ENCODE measurements around the gene CAMTA1.

CAMTA1 gene

DNA sequence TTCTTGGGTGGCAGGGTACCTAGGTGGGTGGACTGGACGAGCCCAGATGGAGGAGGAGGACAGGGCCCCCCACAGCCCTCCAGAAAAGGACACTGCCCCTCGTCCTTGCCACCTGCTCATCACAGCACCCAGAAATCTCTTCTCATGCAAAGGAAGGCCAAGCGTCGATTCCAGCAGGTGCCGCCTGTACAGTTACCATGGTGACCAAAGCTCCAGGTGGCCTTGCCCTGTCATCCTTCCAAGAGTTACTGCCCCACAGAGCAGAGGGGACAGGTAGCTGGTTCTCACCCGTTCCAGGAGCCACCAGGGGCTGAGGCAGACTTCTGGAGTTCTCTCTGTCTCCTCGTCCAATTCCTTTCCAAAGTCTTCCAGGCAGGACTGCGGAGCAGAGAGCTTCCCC is 865.9 kb downstream of the CAMTA1 start:
- ATAC-seq: no peak
- TF ChIP-seq BACH2 (CRISPR knock-in tag; IDR thresholded peaks at IDR 0.05; ENCODE audit: borderline replicate concordance): no peak
- no peak for TF ChIP-seq ESRRG (CRISPR knock-in tag; IDR thresholded peaks at IDR 0.05)
- TF ChIP-seq ZFP30 (CRISPR knock-in tag; IDR thresholded peaks at IDR 0.05): no peak

DNA sequence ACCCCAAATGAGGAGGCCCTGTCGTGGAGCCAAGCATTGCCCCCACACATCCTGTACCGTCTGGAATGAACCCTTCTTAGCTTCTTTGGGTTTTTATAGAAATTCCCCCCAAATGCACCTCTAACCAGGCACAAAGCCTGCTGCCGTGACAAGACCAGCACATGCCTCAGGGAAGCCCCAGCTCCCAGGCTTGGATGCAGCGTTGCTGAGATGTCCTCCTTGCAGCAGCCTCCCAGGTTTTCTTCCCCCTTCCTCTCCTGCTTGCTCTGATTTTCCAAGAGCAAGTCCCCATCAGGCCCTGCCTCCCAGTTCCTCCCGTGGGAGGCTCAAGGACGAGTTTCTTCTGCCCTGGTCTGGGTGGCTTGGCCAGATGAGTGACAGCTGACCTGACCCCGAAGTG is 866.8 kb downstream of the CAMTA1 start:
- no peak for TF ChIP-seq ZFP30 (CRISPR knock-in tag; IDR thresholded peaks at IDR 0.05)
- no peak for TF ChIP-seq OSR1 (CRISPR knock-in tag; IDR thresholded peaks at IDR 0.05)
- TF ChIP-seq PPARA (CRISPR knock-in tag; IDR thresholded peaks at IDR 0.05; ENCODE audit: borderline replicate concordance): no peak
- TF ChIP-seq ESRRG (CRISPR knock-in tag; IDR thresholded peaks at IDR 0.05): no peak
- TF ChIP-seq BACH2 (CRISPR knock-in tag; IDR thresholded peaks at IDR 0.05; ENCODE audit: borderline replicate concordance): no peak
- no peak for TF ChIP-seq CSDC2 (CRISPR knock-in tag; IDR thresholded peaks at IDR 0.05)
- TF ChIP-seq ZNF8 (CRISPR knock-in tag; IDR thresholded peaks at IDR 0.05): no peak
- no peak for TF ChIP-seq TCF4 (CRISPR knock-in tag; IDR thresholded peaks at IDR 0.05; ENCODE audit: borderline replicate concordance)
- TF ChIP-seq ISL1 (CRISPR knock-in tag; IDR thresholded peaks at IDR 0.05): no peak
- TF ChIP-seq ZC3H10 (CRISPR knock-in tag; IDR thresholded peaks at IDR 0.05): no peak
- TF ChIP-seq, protein P1, sequence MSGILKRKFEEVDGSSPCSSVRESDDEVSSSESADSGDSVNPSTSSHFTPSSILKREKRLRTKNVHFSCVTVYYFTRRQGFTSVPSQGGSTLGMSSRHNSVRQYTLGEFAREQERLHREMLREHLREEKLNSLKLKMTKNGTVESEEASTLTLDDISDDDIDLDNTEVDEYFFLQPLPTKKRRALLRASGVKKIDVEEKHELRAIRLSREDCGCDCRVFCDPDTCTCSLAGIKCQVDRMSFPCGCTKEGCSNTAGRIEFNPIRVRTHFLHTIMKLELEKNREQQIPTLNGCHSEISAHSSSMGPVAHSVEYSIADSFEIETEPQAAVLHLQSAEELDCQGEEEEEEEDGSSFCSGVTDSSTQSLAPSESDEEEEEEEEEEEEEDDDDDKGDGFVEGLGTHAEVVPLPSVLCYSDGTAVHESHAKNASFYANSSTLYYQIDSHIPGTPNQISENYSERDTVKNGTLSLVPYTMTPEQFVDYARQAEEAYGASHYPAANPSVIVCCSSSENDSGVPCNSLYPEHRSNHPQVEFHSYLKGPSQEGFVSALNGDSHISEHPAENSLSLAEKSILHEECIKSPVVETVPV (CRISPR knock-in tag; IDR thresholded peaks at IDR 0.05): no peak
- ATAC-seq: no peak

DNA sequence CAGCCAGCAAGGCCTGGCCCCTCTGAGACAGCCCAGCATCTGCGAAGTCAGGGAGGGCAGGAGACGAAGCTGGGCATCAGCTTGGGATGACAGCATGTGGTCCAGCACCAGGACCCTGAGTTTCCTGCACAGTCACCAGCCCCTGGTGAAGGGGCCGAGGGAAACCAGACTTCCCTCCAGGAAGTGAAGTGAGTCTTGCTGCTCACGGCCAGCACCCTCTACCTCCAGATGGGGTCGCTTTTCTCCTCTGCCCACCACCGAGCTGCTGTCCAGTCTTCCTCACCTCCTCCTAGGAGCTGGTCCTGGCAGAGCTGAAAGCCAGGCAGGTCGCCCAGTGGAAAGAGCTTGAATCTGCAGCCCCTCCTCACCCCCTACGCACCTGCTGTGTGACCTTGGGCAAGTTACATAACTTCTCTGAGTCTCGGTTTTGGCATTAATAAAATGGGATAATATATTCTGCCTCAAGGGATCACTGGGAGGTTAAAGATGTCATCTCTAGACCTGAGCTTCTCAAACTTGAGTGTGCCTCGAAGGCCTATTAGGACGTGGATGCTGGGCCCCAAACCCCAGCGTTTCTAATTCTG is 867.4 kb downstream of the CAMTA1 start:
- ATAC-seq: no peak
- no peak for TF ChIP-seq ZNF70 (CRISPR knock-in tag; IDR thresholded peaks at IDR 0.05)
- TF ChIP-seq CSDC2 (CRISPR knock-in tag; IDR thresholded peaks at IDR 0.05): no peak
- no peak for TF ChIP-seq PPARA (CRISPR knock-in tag; IDR thresholded peaks at IDR 0.05; ENCODE audit: borderline replicate concordance)
- TF ChIP-seq RARB (CRISPR knock-in tag; IDR thresholded peaks at IDR 0.05): no peak
- TF ChIP-seq BACH2 (CRISPR knock-in tag; IDR thresholded peaks at IDR 0.05; ENCODE audit: borderline replicate concordance): no peak
- no peak for TF ChIP-seq ZC3H10 (CRISPR knock-in tag; IDR thresholded peaks at IDR 0.05)
- TF ChIP-seq OSR1 (CRISPR knock-in tag; IDR thresholded peaks at IDR 0.05): no peak

DNA sequence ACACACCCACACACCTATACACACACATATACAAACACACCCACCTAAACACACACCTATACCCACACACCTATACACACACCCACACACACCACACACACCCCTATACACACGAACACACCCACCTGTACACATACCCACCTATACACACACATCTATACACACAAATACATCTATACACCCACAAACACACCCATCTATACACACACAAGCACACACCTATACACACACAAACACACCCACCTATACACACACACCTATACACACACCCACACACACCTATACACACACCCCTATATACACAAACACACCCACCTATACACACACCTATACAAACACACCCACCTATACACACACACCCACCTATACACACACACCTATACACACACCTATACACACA is 869.5 kb downstream of the CAMTA1 start:
- no peak for ATAC-seq
- no peak for TF ChIP-seq ZNF565 (CRISPR knock-in tag; conservative IDR thresholded peaks at IDR 0.05; ENCODE audit: low read depth)
- TF ChIP-seq ESRRG (CRISPR knock-in tag; IDR thresholded peaks at IDR 0.05): no peak
- no peak for TF ChIP-seq ZC3H10 (CRISPR knock-in tag; IDR thresholded peaks at IDR 0.05)
- TF ChIP-seq BACH2 (CRISPR knock-in tag; IDR thresholded peaks at IDR 0.05; ENCODE audit: borderline replicate concordance): no peak
- TF ChIP-seq ZNF70 (CRISPR knock-in tag; IDR thresholded peaks at IDR 0.05): no peak

DNA sequence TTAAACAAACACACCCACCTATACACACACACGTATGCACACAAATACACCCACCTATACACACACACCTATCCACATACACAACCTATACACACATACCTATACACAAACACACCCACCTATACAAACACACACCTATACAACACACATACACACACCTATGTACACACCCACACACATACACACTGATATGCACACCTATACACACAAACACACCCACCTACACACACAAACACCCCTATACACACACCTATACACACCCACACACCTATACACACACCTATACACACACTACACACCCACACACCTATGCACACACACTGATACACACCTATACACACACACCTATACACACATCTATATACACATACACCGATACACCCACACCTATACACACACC is 870.1 kb downstream of the CAMTA1 start:
- TF ChIP-seq GLIS3 (CRISPR knock-in tag; IDR thresholded peaks at IDR 0.05) (no peak), OSR1 (CRISPR knock-in tag; IDR thresholded peaks at IDR 0.05) (no peak), ISL1 (CRISPR knock-in tag; IDR thresholded peaks at IDR 0.05) (no peak), ZNF565 (CRISPR knock-in tag; conservative IDR thresholded peaks at IDR 0.05; ENCODE audit: low read depth) (no peak), ARNTL (CRISPR knock-in tag; IDR thresholded peaks at IDR 0.05; ENCODE audit: borderline replicate concordance, low read depth) (no peak), ZNF70 (CRISPR knock-in tag; IDR thresholded peaks at IDR 0.05) (no peak), ZFP30 (CRISPR knock-in tag; IDR thresholded peaks at IDR 0.05) (no peak), RARB (CRISPR knock-in tag; IDR thresholded peaks at IDR 0.05) (no peak), ZC3H10 (CRISPR knock-in tag; IDR thresholded peaks at IDR 0.05) (no peak), CSDC2 (CRISPR knock-in tag; IDR thresholded peaks at IDR 0.05) (no peak)
- TF ChIP-seq, protein P2, sequence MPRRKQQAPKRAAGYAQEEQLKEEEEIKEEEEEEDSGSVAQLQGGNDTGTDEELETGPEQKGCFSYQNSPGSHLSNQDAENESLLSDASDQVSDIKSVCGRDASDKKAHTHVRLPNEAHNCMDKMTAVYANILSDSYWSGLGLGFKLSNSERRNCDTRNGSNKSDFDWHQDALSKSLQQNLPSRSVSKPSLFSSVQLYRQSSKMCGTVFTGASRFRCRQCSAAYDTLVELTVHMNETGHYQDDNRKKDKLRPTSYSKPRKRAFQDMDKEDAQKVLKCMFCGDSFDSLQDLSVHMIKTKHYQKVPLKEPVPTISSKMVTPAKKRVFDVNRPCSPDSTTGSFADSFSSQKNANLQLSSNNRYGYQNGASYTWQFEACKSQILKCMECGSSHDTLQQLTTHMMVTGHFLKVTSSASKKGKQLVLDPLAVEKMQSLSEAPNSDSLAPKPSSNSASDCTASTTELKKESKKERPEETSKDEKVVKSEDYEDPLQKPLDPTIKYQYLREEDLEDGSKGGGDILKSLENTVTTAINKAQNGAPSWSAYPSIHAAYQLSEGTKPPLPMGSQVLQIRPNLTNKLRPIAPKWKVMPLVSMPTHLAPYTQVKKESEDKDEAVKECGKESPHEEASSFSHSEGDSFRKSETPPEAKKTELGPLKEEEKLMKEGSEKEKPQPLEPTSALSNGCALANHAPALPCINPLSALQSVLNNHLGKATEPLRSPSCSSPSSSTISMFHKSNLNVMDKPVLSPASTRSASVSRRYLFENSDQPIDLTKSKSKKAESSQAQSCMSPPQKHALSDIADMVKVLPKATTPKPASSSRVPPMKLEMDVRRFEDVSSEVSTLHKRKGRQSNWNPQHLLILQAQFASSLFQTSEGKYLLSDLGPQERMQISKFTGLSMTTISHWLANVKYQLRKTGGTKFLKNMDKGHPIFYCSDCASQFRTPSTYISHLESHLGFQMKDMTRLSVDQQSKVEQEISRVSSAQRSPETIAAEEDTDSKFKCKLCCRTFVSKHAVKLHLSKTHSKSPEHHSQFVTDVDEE (CRISPR knock-in tag; IDR thresholded peaks at IDR 0.05): no peak
- ATAC-seq: no peak

DNA sequence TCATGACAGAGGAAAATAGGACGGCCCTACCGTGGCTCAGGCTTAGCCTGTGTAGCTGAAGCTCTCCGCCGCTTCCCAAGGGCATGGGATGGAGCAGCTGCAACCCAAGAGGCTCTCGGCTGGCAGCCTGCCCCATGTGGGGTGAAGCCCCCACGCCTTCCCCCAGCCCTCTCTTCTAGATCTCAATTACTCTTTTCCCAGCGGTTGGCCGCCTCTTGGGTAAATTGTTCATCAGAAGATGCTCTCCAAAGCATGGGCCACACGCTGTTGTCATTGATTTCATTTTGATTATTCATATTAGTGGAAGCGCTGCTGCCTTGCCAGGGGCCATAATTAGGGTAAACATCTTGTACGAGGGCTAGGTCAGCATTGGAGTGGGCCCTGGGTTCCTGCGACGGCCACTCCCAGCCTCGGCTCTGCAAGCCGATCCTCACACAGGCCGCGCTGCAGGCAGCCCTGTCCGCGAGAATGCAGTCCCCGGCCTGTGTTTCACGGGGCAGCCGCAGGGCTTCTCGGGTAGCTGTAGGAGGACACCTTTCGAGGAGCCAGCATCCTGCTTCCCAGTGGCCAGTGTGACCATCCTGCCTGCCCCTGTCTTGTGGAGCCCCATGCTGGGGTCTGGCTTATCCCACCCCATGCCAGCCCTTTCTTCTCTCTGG is 871.4 kb downstream of the CAMTA1 start:
- ATAC-seq: no peak
- no peak for TF ChIP-seq TCF4 (CRISPR knock-in tag; IDR thresholded peaks at IDR 0.05; ENCODE audit: borderline replicate concordance)
- TF ChIP-seq ZNF565 (CRISPR knock-in tag; conservative IDR thresholded peaks at IDR 0.05; ENCODE audit: low read depth): no peak
- no peak for TF ChIP-seq OSR1 (CRISPR knock-in tag; IDR thresholded peaks at IDR 0.05)
- TF ChIP-seq TOX (CRISPR knock-in tag; IDR thresholded peaks at IDR 0.05; ENCODE audit: borderline replicate concordance): no peak
- TF ChIP-seq ISL1 (CRISPR knock-in tag; IDR thresholded peaks at IDR 0.05): no peak
- no peak for TF ChIP-seq ZNF8 (CRISPR knock-in tag; IDR thresholded peaks at IDR 0.05)
- TF ChIP-seq PPARA (CRISPR knock-in tag; IDR thresholded peaks at IDR 0.05; ENCODE audit: borderline replicate concordance): no peak
- no peak for TF ChIP-seq SNAI2 (CRISPR knock-in tag; IDR thresholded peaks at IDR 0.05)
- TF ChIP-seq, protein P2 (CRISPR knock-in tag; IDR thresholded peaks at IDR 0.05): no peak
- TF ChIP-seq, protein P3, sequence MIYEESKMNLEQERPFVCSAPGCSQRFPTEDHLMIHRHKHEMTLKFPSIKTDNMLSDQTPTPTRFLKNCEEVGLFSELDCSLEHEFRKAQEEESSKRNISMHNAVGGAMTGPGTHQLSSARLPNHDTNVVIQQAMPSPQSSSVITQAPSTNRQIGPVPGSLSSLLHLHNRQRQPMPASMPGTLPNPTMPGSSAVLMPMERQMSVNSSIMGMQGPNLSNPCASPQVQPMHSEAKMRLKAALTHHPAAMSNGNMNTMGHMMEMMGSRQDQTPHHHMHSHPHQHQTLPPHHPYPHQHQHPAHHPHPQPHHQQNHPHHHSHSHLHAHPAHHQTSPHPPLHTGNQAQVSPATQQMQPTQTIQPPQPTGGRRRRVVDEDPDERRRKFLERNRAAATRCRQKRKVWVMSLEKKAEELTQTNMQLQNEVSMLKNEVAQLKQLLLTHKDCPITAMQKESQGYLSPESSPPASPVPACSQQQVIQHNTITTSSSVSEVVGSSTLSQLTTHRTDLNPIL (CRISPR knock-in tag; IDR thresholded peaks at IDR 0.05; ENCODE audit: low read depth): no peak
- no peak for TF ChIP-seq ZNF70 (CRISPR knock-in tag; IDR thresholded peaks at IDR 0.05)
- no peak for TF ChIP-seq ARNTL (CRISPR knock-in tag; IDR thresholded peaks at IDR 0.05; ENCODE audit: borderline replicate concordance, low read depth)
- no peak for TF ChIP-seq ZFP3 (CRISPR knock-in tag; IDR thresholded peaks at IDR 0.05)
- no peak for TF ChIP-seq ZFP30 (CRISPR knock-in tag; IDR thresholded peaks at IDR 0.05)
- TF ChIP-seq RARB (CRISPR knock-in tag; IDR thresholded peaks at IDR 0.05): no peak
- no peak for TF ChIP-seq BACH2 (CRISPR knock-in tag; IDR thresholded peaks at IDR 0.05; ENCODE audit: borderline replicate concordance)
